Neutrophil (primary cell): ENCODE measurements around the gene SLC25A22.
A peak's percentile ranks its signal among the peaks of the same experiment; 100 is the strongest.

Source experiments
- H3K27ac ChIP-seq: fragments of 200-600 bp; sonication (generic); 2 replicates; pipeline ENCODE4 v1.5.1; 2016; ENCODE audit warnings: mild to moderate bottlenecking, moderate library complexity
- H3K27me3 ChIP-seq: fragments of 200-600 bp; sonication (generic); 2 replicates; pipeline ENCODE4 v1.6.0; 2016; ENCODE audit warnings: mild to moderate bottlenecking
- H3K36me3 ChIP-seq: fragments of 200-600 bp; sonication (generic); 2 replicates; pipeline ENCODE4 v1.5.1; 2017
- H3K4me1 ChIP-seq, 2 experiments: fragments of 200-600 bp in 1 of 2; sonication (generic) in 1 of 2; 1 replicate in 1 of 2; 2 replicates in 1 of 2; pipeline versions ENCODE4 v1.5.1 to v1.6.1; 2013 to 2016; ENCODE audit warnings: low read depth in 1 of 2, low read length in 1 of 2, mild to moderate bottlenecking in 1 of 2, moderate library complexity in 1 of 2; ENCODE audit not compliant: control insufficient read depth in 1 of 2, insufficient read depth in 1 of 2
- H3K4me3 ChIP-seq, 2 experiments: fragments of 200-600 bp in 1 of 2; sonication (generic) in 1 of 2; 1 replicate in 1 of 2; 2 replicates in 1 of 2; pipeline ENCODE4 v1.5.1; 2013 to 2016; ENCODE audit warnings: low read depth in 1 of 2, low read length in 1 of 2, mild to moderate bottlenecking in 1 of 2, moderate library complexity in 1 of 2
- H3K9me3 ChIP-seq: fragments of 200-600 bp; sonication (generic); 2 replicates; pipeline ENCODE4 v1.5.1; 2016
- TF ChIP-seq, protein P1 (sequence below): fragments of 200-600 bp; sonication (generic); IDR thresholded peaks from 2 replicates; pipeline ENCODE4 v1.5.1; 2016; ENCODE audit warnings: antibody characterized with exemption

The SLC25A22 gene

DNA sequence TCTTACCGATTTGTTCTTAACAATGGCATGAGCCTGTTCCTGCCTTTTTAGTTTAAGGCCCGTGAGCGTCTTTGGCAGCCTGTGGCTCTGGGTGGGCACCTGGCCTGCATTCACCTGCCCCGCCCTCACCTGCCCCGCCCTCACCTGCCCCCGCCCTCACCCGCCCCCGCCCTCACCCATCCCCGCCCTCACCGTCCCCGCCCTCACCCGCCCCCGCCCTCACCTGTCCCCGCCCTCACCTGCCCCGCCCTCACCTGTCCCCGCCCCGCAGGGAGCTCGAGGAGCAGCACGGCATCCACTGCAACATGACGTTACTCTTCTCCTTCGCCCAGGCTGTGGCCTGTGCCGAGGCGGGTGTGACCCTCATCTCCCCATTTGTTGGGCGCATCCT is 35.0 kb downstream of the SLC25A22 start:
- peaks cover 19% of the 10 kb centered on the region for H3K9me3 ChIP-seq
- H3K4me3 ChIP-seq: no peak overlapping the region
- H3K36me3 ChIP-seq: peaks cover 88% of the 10 kb centered on the region
- H3K27ac ChIP-seq: peak overlapping the region; percentile 59
- H3K27me3 ChIP-seq: no peaks in the 10 kb centered on the region
- H3K4me1 ChIP-seq: peaks cover 6 to 7% of the 10 kb centered on the region in 2 experiments
- TF ChIP-seq, protein P1, sequence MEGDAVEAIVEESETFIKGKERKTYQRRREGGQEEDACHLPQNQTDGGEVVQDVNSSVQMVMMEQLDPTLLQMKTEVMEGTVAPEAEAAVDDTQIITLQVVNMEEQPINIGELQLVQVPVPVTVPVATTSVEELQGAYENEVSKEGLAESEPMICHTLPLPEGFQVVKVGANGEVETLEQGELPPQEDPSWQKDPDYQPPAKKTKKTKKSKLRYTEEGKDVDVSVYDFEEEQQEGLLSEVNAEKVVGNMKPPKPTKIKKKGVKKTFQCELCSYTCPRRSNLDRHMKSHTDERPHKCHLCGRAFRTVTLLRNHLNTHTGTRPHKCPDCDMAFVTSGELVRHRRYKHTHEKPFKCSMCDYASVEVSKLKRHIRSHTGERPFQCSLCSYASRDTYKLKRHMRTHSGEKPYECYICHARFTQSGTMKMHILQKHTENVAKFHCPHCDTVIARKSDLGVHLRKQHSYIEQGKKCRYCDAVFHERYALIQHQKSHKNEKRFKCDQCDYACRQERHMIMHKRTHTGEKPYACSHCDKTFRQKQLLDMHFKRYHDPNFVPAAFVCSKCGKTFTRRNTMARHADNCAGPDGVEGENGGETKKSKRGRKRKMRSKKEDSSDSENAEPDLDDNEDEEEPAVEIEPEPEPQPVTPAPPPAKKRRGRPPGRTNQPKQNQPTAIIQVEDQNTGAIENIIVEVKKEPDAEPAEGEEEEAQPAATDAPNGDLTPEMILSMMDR: no peak

- Histone ChIP-seq H3K4me3 (no peak overlapping the region), H3K4me1 (peaks cover 7% of the 10 kb centered on the region in 2 experiments), H3K27ac (peak overlapping the region; percentile 31), H3K27me3 (no peaks in the 10 kb centered on the region), H3K9me3 (peaks cover 19% of the 10 kb centered on the region), H3K36me3 (peaks cover 93% of the 10 kb centered on the region)
- TF ChIP-seq, protein P1: no peak
Observed at GRCh38 chr11:762421-763072, 35.5 kb downstream of the SLC25A22 start.

GRCh38 chr11:761526-762108 is 36.5 kb downstream of the SLC25A22 start:
- Histone ChIP-seq H3K27me3 (no peaks in the 10 kb centered on the region), H3K9me3 (peaks cover 19% of the 10 kb centered on the region), H3K27ac (peak overlapping the region; percentile 41), H3K36me3 (peaks cover 100% of the 10 kb centered on the region), H3K4me3 (no peak overlapping the region), H3K4me1 (peaks cover 7 to 14% of the 10 kb centered on the region in 2 experiments)
- TF ChIP-seq, protein P1: no peak

- Histone ChIP-seq H3K4me1 (peaks cover 21 to 24% of the 10 kb centered on the region in 2 experiments), H3K27me3 (no peaks in the 10 kb centered on the region), H3K9me3 (peaks cover 19% of the 10 kb centered on the region), H3K27ac (peak overlapping the region; percentile 47), H3K4me3 (no peak overlapping the region), H3K36me3 (peaks cover 100% of the 10 kb centered on the region)
- TF ChIP-seq, protein P1: no peak
Observed at GRCh38 chr11:760236-760635, 37.8 kb downstream of the SLC25A22 start.

DNA sequence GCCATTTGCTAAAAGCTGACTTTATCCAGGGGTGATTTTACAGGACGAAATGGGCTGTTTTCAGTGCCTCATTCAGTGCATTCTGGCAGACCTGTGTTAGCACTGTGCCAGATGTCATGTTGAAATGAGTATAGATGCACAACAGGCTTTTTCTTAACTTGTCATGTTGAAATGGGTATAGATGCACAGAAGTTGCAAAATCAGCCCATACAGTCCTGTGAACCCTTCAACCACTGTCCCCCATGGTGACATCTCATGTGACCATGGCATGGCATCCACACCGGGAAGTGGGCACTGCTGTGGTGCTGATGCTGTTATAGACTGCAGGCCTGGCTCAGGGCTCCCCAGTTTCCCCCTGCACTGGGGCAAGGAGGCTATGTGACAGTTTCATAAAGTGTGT is 48.4 kb downstream of the SLC25A22 start:
- peaks cover 37% of the 10 kb centered on the region for H3K36me3 ChIP-seq
- H3K27me3 ChIP-seq: no peaks in the 10 kb centered on the region
- H3K4me3 ChIP-seq: peak overlapping the region; percentile 99 to 100
- no peaks in the 10 kb centered on the region for H3K9me3 ChIP-seq
- peak overlapping the region; percentile 98 for H3K27ac ChIP-seq
- H3K4me1 ChIP-seq: peaks cover 70 to 80% of the 10 kb centered on the region in 2 experiments
- TF ChIP-seq, protein P1: no peak
